ENCODE measurements around the gene TRIM32. TPM values are rescaled to one million over a fixed set of nuclear protein-coding genes. Genes with fewer than 3 reads are reported as not detected.

Gene TRIM32
- total RNA-seq, 1 donor from 2014 or later, result 33.7 TPM

GRCh38 chr9:116706310-116707290 lies 19.5 kb downstream of the TRIM32 start:
- peaks cover 1% of the 10 kb centered on the region for H3K9me3 Mint-ChIP-seq (ENCODE audit: unreplicated experiment)
- no peaks in the 10 kb centered on the region for H3K27me3 Mint-ChIP-seq (ENCODE audit: low read depth, unreplicated experiment)
- H3K4me1 Mint-ChIP-seq (ENCODE audit: low read depth, unreplicated experiment), result peaks cover 8% of the 10 kb centered on the region
- no peak overlapping the region for H3K4me3 Mint-ChIP-seq (ENCODE audit: unreplicated experiment)
- Histone ChIP-seq H2AFZ (ENCODE audit: low read depth, low read length) (no peak overlapping the region), H3K4me2 (ENCODE audit: low read length) (no peak overlapping the region), H3K9ac (ENCODE audit: low read length) (no peak overlapping the region), H3K79me2 (ENCODE audit: insufficient read depth, low read length) (peaks cover 14% of the 10 kb centered on the region), H3K4me1 (ENCODE audit: insufficient read depth, low read length) (no peaks in the 10 kb centered on the region), H4K20me1 (ENCODE audit: insufficient read depth, low read length) (peaks cover 26% of the 10 kb centered on the region), H3K27me3 (ENCODE audit: insufficient read depth, low read length) (no peaks in the 10 kb centered on the region), H3K9me3 (ENCODE audit: insufficient read depth, low read depth, low read length) (no peaks in the 10 kb centered on the region), H3K4me3 (ENCODE audit: insufficient read depth, low read depth, low read length) (no peak overlapping the region), H3K36me3 (ENCODE audit: insufficient read depth, low read length) (no peaks in the 10 kb centered on the region), H3K27ac (ENCODE audit: low read depth, low read length) (no peak overlapping the region)
- H3K36me3 Mint-ChIP-seq (ENCODE audit: low read depth, unreplicated experiment), result peaks cover under 1% of the 10 kb centered on the region
- no peak for FAIRE-seq
- H3K27ac Mint-ChIP-seq (ENCODE audit: unreplicated experiment), result peak overlapping the region; percentile 34
- TF ChIP-seq CTCF (IDR thresholded peaks at IDR 0.05; ENCODE audit: insufficient read depth, low read depth, low read length) (no peak), EZH2 (IDR thresholded peaks at IDR 0.05; ENCODE audit: insufficient read depth, low read length) (no peak)
- no peak for DNase-seq (ENCODE audit: low read depth)

- H3K4me3 ChIP-seq (ENCODE audit: insufficient read depth, low read depth, low read length), result no peak overlapping the region
- H2AFZ ChIP-seq (ENCODE audit: low read depth, low read length), result no peak overlapping the region
- Mint-ChIP-seq H3K27me3 (ENCODE audit: low read depth, unreplicated experiment) (no peaks in the 10 kb centered on the region), H3K27ac (ENCODE audit: unreplicated experiment) (no peak overlapping the region), H3K4me1 (ENCODE audit: low read depth, unreplicated experiment) (peaks cover 3% of the 10 kb centered on the region), H3K36me3 (ENCODE audit: low read depth, unreplicated experiment) (no peaks in the 10 kb centered on the region), H3K4me3 (ENCODE audit: unreplicated experiment) (no peak overlapping the region), H3K9me3 (ENCODE audit: unreplicated experiment) (peaks cover 1% of the 10 kb centered on the region)
- H3K79me2 ChIP-seq (ENCODE audit: insufficient read depth, low read length), result no peaks in the 10 kb centered on the region
- no peak overlapping the region for H3K9ac ChIP-seq (ENCODE audit: low read length)
- TF ChIP-seq CTCF (IDR thresholded peaks at IDR 0.05; ENCODE audit: insufficient read depth, low read depth, low read length) (no peak), EZH2 (IDR thresholded peaks at IDR 0.05; ENCODE audit: insufficient read depth, low read length) (no peak)
- H3K9me3 ChIP-seq (ENCODE audit: insufficient read depth, low read depth, low read length), result no peaks in the 10 kb centered on the region
- H3K27ac ChIP-seq (ENCODE audit: low read depth, low read length), result no peak overlapping the region
- DNase-seq (ENCODE audit: low read depth) (no peak), FAIRE-seq (no peak)
- H3K4me1 ChIP-seq (ENCODE audit: insufficient read depth, low read length), result no peaks in the 10 kb centered on the region
- H3K36me3 ChIP-seq (ENCODE audit: insufficient read depth, low read length), result no peaks in the 10 kb centered on the region
- peaks cover 5% of the 10 kb centered on the region for H4K20me1 ChIP-seq (ENCODE audit: insufficient read depth, low read length)
- H3K27me3 ChIP-seq (ENCODE audit: insufficient read depth, low read length), result no peaks in the 10 kb centered on the region
- H3K4me2 ChIP-seq (ENCODE audit: low read length), result no peak overlapping the region
These were observed 25.7 kb downstream of the TRIM32 start for GRCh38 chr9:116712781-116713180.

- H3K4me1 Mint-ChIP-seq (ENCODE audit: low read depth, unreplicated experiment), result peaks cover 2% of the 10 kb centered on the region
- no peaks in the 10 kb centered on the region for H3K27me3 Mint-ChIP-seq (ENCODE audit: low read depth, unreplicated experiment)
These were observed 26.2 kb downstream of the TRIM32 start for GRCh38 chr9:116713271-116713670.

More at GRCh38 chr9:116713271-116713670, 26.2 kb downstream of the TRIM32 start:
- Histone ChIP-seq H2AFZ (ENCODE audit: low read depth, low read length) (no peak overlapping the region), H3K4me2 (ENCODE audit: low read length) (no peak overlapping the region), H3K9ac (ENCODE audit: low read length) (no peak overlapping the region), H3K4me3 (ENCODE audit: insufficient read depth, low read depth, low read length) (no peak overlapping the region), H3K4me1 (ENCODE audit: insufficient read depth, low read length) (no peaks in the 10 kb centered on the region), H3K27me3 (ENCODE audit: insufficient read depth, low read length) (no peaks in the 10 kb centered on the region), H3K9me3 (ENCODE audit: insufficient read depth, low read depth, low read length) (no peaks in the 10 kb centered on the region), H4K20me1 (ENCODE audit: insufficient read depth, low read length) (peaks cover 5% of the 10 kb centered on the region), H3K79me2 (ENCODE audit: insufficient read depth, low read length) (no peaks in the 10 kb centered on the region), H3K36me3 (ENCODE audit: insufficient read depth, low read length) (no peaks in the 10 kb centered on the region), H3K27ac (ENCODE audit: low read depth, low read length) (no peak overlapping the region)
- TF ChIP-seq EZH2 (IDR thresholded peaks at IDR 0.05; ENCODE audit: insufficient read depth, low read length) (no peak), CTCF (IDR thresholded peaks at IDR 0.05; ENCODE audit: insufficient read depth, low read depth, low read length) (no peak)
- Mint-ChIP-seq H3K4me3 (ENCODE audit: unreplicated experiment) (no peak overlapping the region), H3K36me3 (ENCODE audit: low read depth, unreplicated experiment) (no peaks in the 10 kb centered on the region), H3K27ac (ENCODE audit: unreplicated experiment) (no peak overlapping the region), H3K9me3 (ENCODE audit: unreplicated experiment) (peaks cover 1% of the 10 kb centered on the region)
- DNase-seq (ENCODE audit: low read depth) (no peak), FAIRE-seq (no peak)

Measured in astrocyte (in vitro differentiated cells and primary cell).